ENCODE data around the gene BSN. TPM values are rescaled to one million over a fixed set of nuclear protein-coding genes. Genes with fewer than 3 reads are reported as not detected.

BSN gene
- total RNA-seq, 2 experiments from 2014 or later, result 0.08 to 0.11 TPM

DNA sequence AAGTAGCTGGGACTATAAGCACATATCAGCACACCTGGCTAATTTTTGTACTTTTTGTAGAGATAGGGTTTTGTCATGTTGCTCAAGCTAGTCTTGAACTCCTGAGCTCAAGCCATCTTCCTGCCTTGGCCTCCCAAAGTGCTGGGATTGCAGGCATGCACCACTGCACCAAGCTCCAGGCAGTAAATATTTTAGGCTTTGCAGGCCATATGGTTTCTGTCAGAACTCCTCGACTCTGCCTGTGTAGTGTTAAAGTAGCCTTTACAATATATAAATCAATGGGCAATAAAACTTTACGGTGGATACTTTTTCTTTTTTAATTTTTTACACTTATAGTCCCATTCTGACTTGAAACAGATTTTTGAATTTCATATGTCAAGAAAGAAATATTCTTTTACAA lies 42.6 kb upstream of the BSN start:
- H3K27ac ChIP-seq (ENCODE audit: low read depth in 1 of 2, low read length in 2 of 2), result no peak overlapping the region
- Mint-ChIP-seq H3K27ac (no peak overlapping the region), H3K9me3 (no peaks in the 10 kb centered on the region), H3K4me3 (no peak overlapping the region), H3K36me3 (ENCODE audit: low read depth) (peaks cover 61% of the 10 kb centered on the region), H3K4me1 (ENCODE audit: low read depth) (peaks cover 6% of the 10 kb centered on the region), H3K27me3 (no peaks in the 10 kb centered on the region)
- no peaks in the 10 kb centered on the region for H3K9me3 ChIP-seq (ENCODE audit: control insufficient read depth in 1 of 2, insufficient read depth in 1 of 2, low read length in 2 of 2)
- ChIA-PET CTCF (no interaction called here), POLR2A (no interaction called here)
- DNase-seq (no peak), ATAC-seq (ENCODE audit: poor library complexity) (no peak)
- TF ChIP-seq CTCF (IDR thresholded peaks at IDR 0.05), result no peak
- intact Hi-C loops (cut with DNase I, micrococcal nuclease), result no loop called here
- H3K4me3 ChIP-seq (ENCODE audit: low read length), result no peak overlapping the region
- no peaks in the 10 kb centered on the region for H3K4me1 ChIP-seq (ENCODE audit: insufficient read depth, low read length)
- H3K36me3 ChIP-seq (ENCODE audit: insufficient read depth, low read length), result peaks cover 42% of the 10 kb centered on the region
- no peaks in the 10 kb centered on the region for H3K27me3 ChIP-seq (ENCODE audit: control insufficient read depth in 1 of 2, insufficient read depth in 2 of 2, low read length in 2 of 2)

DNA sequence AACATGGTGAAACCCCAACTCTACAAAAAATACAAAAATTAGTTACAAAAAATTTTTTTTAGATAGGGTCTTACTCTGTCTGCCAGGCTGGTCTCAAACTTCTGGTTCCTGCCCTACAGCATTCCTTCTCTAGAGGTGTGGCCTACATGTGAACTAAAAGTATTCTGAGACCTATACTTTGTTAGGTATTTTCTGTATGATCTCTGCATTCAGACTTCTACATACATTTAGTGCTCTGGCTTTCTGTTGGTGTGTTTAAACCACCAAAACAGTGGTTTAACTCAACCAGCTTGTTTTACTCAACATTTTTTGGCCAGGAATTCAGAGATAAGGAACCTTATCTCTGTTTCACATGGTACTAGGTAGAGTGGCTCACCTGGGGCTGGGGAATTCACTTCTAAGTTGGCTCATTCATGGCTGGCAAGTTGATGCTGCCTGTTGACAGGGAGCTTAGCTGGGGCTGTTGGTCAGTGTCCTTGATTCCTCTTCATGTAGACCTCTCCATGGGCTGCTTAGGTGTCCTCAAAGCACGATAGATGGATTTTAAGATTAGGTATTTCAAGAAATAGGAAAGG lies 41.4 kb upstream of the BSN start:
- DNase-seq (no peak), ATAC-seq (ENCODE audit: poor library complexity) (no peak)
- ChIA-PET CTCF (interaction anchor here (1.2 to 1.4 kb wide), 2 partner anchors 27 to 35 kb away, joined by 3 to 4 read pairs; no protein-coding TSS in a partner anchor), POLR2A (no interaction called here)
- Histone ChIP-seq H3K27me3 (ENCODE audit: control insufficient read depth in 1 of 2, insufficient read depth in 2 of 2, low read length in 2 of 2) (no peaks in the 10 kb centered on the region), H3K4me1 (ENCODE audit: insufficient read depth, low read length) (no peaks in the 10 kb centered on the region), H3K9me3 (ENCODE audit: control insufficient read depth in 1 of 2, insufficient read depth in 1 of 2, low read length in 2 of 2) (no peaks in the 10 kb centered on the region), H3K27ac (ENCODE audit: low read depth in 1 of 2, low read length in 2 of 2) (no peak overlapping the region), H3K4me3 (ENCODE audit: low read length) (no peak overlapping the region), H3K36me3 (ENCODE audit: insufficient read depth, low read length) (peaks cover 49% of the 10 kb centered on the region)
- H3K4me1 Mint-ChIP-seq (ENCODE audit: low read depth), result peaks cover 6% of the 10 kb centered on the region
- H3K4me3 Mint-ChIP-seq, result no peak overlapping the region
- H3K27me3 Mint-ChIP-seq, result no peaks in the 10 kb centered on the region
- TF ChIP-seq CTCF (IDR thresholded peaks at IDR 0.05), result no peak
- no peaks in the 10 kb centered on the region for H3K9me3 Mint-ChIP-seq
- peaks cover 70% of the 10 kb centered on the region for H3K36me3 Mint-ChIP-seq (ENCODE audit: low read depth)
- intact Hi-C loops (cut with DNase I, micrococcal nuclease), result no loop called here
- no peak overlapping the region for H3K27ac Mint-ChIP-seq

DNA sequence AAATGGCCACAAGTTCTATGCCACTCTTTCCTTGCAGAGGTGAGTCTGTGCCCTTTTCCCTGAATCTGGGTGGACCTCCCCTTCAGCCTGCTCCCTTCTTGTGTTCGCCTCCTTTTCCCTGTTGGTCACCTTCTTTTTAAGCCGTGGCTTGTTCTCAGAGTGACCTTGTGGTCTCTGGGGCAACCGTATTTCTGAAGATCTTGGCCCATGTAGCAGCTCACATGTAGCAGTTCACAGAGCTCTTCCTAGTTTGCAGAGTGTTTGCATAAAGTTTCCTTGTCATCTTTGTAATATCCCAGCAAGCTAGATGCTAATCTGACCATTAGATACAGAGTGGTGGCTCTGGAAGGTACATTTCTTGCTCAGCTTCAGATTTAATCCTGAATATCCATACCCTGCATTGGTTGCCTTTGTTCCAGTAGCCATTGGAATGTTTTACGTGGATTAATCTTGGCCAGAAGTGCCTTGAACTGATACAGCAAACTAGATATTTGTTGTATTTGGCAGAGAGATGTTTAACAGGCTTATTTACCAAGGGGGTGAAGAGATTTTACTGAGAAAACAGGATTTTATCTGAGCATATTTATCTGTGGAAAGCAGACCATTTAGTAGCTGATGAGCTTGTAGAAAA lies 40.7 kb upstream of the BSN start:
- TF ChIP-seq CTCF (IDR thresholded peaks at IDR 0.05), result no peak
- no peaks in the 10 kb centered on the region for H3K9me3 Mint-ChIP-seq
- Histone ChIP-seq H3K4me1 (ENCODE audit: insufficient read depth, low read length) (no peaks in the 10 kb centered on the region), H3K27me3 (ENCODE audit: control insufficient read depth in 1 of 2, insufficient read depth in 2 of 2, low read length in 2 of 2) (no peaks in the 10 kb centered on the region), H3K9me3 (ENCODE audit: control insufficient read depth in 1 of 2, insufficient read depth in 1 of 2, low read length in 2 of 2) (no peaks in the 10 kb centered on the region), H3K36me3 (ENCODE audit: insufficient read depth, low read length) (peaks cover 56% of the 10 kb centered on the region), H3K4me3 (ENCODE audit: low read length) (no peak overlapping the region), H3K27ac (ENCODE audit: low read depth in 1 of 2, low read length in 2 of 2) (no peak overlapping the region)
- H3K27me3 Mint-ChIP-seq, result no peaks in the 10 kb centered on the region
- H3K4me3 Mint-ChIP-seq, result no peak overlapping the region
- POLR2A ChIA-PET, result no interaction called here
- H3K27ac Mint-ChIP-seq, result no peak overlapping the region
- H3K36me3 Mint-ChIP-seq (ENCODE audit: low read depth), result peaks cover 76% of the 10 kb centered on the region
- intact Hi-C loops (cut with DNase I, micrococcal nuclease), result no loop called here
- ATAC-seq (ENCODE audit: poor library complexity), result no peak
- CTCF ChIA-PET, result interaction anchor here (1.2 to 1.4 kb wide), 2 partner anchors 26 to 36 kb away, joined by 3 to 4 read pairs; no protein-coding TSS in a partner anchor
- DNase-seq, result no peak
- H3K4me1 Mint-ChIP-seq (ENCODE audit: low read depth), result peaks cover 6% of the 10 kb centered on the region

Data from CD4-positive, alpha-beta T cell (primary cell).